Measurements from ENCODE around the gene NBPF11.
"Not testable (repeated sequence)": the region's sequence is repeated elsewhere in the genome, so short reads cannot be mapped to it uniquely, and the experiment has no call there.

NBPF11 gene

DNA sequence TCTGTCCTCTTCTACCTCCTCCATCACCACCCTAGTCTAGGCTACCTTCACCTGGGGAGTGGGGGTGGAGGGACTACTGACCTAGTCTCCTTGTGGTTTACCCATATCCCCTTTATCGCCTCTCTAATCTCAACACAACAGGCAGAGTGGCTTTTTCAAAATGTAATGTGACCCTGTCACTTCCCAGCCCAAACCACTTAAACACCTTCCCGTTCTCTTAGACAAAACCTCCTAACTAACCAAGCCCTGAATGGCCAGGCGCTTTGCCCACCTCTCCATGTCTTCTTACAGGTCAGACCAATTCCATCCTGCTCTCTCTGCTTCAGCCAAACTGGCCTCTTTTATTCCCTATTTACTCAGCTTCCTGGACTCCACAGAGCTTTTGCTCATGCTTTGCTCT is 714 bp upstream of the NBPF11 start:
- H3K27ac ChIP-seq, H3K4me3 ChIP-seq: not testable (repeated sequence)

DNA sequence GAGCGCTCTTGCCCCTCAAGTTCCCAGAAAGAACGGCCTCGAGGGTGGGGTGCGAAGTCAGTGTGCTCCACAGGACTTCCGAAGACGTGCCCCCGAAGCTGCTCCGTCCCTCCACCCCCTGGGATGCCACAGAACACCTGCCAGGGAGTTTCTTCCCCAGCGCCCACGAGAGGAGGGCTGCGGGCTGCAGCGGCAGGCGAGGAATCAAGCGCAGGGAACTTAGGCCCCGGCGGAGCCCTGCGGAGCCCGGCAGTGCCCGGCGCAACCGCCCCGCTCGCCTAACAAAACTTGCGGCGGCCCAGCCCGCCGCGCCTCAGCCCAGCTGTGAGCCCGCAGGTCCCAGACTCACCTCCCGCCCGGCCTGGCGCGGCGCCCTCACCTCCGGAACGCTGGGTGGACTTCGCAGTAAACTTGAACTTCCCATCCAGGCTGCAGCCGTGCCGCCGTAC is 686 bp downstream of the NBPF11 start:
- Histone ChIP-seq H3K27ac (peak overlapping the region in 19 of 21 experiments; percentile 28 to 83 (median 75)), H3K4me3 (peak overlapping the region; percentile 45 to 77 (median 65))

DNA sequence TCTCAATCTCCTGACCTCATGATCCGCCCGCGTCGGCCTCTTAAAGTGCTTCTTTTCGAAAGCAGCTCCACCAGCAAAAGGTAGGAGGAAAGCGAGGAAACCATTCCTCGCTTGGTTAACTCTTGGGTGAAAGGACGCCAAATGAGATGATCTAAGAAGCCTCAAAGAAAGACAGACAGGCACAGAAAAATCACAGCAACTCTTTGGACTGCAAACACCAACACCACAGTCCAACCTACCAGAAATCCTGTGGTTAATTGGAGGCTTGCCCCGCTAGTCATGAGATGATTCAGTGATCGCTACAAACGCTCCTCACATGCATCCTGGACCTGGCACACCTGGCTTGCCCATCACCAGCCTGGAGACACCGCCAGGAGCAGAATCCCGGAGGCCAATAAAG is 1.1 kb downstream of the NBPF11 start:
- Histone ChIP-seq H3K4me3 (peak overlapping the region; percentile 45 to 77 (median 65)), H3K27ac (peak overlapping the region in 9 of 21 experiments; percentile 68 to 83 (median 77))

DNA sequence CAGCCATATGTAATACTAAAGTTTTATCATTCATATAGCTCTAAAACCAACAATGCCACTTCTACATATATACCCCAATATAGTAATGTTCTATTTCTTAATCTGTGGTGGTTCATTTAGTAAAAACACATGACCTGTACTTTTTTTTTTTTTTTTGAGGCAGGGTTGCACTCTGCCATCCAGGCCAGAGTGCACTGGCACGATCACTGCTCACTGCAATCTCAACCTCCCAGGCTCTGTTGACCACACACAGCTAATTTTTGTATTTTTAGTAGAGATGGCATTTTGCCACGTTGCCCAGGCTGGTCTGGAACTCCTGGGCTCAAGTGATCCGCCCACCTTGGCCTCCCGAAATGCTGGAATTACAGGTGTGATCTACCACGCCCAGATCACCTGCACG is 2.1 kb downstream of the NBPF11 start:
- not testable (repeated sequence) for H3K4me3 ChIP-seq, H3K27ac ChIP-seq

DNA sequence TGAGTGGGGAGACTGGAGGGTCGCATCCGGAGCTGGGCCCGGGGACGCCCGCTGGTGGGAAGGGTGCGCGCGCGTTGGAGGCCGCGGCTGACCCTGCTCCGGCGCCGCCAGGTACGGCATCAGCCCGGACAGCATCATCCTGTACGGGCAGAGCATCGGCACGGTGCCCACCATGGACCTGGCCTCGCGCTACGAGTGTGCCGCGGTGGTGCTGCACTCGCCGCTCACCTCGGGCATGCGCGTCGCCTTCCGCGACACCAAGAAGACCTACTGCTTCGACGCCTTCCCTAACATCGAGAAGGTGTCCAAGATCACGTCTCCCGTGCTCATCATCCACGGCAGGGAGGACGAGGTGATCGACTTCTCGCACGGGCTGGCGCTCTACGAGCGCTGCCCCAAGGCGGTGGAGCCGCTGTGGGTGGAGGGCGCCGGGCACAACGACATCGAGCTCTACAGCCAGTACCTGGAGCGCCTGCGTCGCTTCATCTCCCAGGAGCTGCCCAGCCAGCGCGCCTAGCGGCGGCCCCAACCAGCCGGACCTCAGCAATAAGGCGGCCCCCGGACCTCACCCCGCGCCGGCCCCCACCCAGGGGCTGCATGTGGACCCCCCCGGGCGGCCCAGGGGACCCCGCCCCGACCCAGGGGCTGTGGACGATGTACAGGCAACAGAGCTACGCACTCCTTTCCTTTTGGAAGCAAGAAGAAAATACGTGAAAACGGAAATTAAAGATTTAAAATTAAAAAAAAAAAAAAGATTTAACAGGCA is 2.8 kb downstream of the NBPF11 start:
- H3K4me3 ChIP-seq, H3K27ac ChIP-seq: not testable (repeated sequence)

DNA sequence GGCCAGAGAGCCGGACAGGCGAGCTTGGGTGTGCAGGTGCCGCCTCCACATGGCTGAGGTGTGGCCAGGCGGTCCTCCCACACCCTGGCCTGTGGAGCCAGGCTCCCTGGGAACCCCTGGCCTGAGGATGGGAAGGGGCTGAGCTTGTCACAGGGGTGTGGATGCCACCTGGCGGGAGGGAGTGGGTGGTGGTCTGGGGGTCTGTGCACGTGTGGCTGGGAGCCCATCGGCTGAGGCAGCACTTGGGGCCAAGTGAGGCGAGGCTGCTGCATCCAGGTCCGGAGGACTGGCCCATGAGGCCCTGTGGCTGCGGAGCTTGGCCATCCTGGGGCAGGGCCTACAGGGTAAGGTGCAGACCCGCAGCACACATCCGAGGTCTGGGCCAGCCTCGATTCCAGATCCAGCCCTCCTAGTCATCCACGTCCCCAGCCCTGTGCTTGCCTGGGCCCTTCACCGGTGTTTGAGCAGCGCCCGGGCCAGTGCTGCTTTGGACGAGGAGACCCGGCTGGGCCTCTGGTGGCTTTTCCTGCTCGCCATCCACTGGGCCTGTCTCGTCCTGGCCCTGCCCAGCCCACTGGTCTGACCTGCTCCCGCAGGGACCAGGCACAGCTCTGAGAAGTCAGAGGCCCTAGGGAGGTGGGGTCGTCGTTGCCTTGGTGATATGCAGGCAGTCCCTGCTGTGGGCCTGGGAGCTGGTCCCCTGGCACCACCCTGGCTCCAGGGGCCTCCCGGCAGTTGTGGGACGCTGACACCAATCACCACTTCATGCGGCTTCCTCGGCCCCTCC is 4.8 kb downstream of the NBPF11 start:
- not testable (repeated sequence) for H3K27ac ChIP-seq, H3K4me3 ChIP-seq

DNA sequence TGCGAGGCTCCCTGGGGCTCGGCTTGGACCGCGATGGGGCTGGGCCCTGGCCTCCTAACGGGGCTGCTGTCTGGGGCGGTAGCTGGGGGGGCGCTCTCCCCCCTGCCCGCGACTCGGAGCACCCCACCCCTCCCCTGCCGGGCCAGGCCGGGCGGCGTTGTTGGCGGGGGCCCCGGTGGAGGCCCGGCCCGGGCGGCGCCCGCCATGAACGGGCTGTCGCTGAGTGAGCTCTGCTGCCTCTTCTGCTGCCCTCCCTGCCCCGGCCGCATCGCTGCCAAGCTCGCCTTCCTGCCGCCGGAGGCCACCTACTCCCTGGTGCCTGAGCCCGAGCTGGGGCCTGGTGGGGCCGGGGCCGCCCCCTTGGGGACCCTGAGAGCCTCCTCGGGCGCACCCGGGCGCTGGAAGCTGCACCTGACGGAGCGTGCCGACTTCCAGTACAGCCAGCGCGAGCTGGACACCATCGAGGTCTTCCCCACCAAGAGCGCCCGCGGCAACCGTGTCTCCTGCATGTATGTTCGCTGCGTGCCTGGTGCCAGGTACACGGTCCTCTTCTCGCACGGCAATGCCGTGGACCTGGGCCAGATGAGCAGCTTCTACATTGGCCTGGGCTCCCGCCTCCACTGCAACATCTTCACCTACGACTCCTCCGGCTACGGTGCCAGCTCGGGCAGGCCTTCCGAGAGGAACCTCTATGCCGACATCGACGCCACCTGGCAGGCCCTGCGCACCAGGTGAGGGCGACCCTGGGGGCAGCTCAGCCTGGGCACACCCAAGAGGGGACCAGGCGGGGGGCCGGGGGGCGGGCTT is 5.7 kb downstream of the NBPF11 start:
- H3K4me3 ChIP-seq, H3K27ac ChIP-seq: not testable (repeated sequence)

DNA sequence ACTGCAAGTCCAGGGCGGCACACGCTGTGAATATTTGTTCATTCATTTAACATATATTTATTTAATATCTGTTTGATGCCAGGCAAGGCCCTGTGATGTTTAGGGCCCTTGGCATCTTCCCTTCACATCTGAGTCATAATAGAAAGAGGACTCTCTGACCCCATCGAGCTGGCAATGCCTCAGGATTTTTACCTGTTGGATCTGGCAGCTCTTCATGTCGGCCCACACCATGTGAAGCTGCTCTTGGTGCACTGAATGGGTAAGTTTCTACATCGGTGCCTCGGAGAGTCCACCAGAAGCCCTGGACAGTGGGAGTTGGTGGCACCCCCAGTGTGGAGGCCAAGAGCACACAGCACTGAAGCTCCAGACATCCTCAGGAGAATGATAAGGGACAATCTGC is 8.9 kb downstream of the NBPF11 start:
- not testable (repeated sequence) for H3K4me3 ChIP-seq, H3K27ac ChIP-seq

DNA sequence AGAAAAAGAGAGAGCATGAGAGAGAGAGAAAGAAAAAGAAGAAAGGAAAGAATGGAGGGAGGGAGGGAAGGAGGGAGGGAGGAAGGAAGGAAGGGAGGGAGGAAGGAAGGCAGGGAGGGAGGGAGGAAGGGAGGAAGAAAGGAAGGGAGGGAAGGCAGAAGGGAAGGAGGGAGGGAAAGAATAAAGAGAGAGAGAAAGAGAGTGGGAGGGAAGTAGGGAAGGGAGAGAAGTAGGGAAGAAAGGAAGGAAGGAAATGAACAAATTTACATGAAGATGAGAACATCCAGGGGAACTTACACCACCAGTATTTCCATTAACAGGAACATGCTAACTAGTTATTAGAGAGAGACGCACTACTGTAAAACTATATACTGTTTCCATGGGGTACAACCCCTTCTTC is 10.1 kb downstream of the NBPF11 start:
- not testable (repeated sequence) for H3K27ac ChIP-seq, H3K4me3 ChIP-seq

DNA sequence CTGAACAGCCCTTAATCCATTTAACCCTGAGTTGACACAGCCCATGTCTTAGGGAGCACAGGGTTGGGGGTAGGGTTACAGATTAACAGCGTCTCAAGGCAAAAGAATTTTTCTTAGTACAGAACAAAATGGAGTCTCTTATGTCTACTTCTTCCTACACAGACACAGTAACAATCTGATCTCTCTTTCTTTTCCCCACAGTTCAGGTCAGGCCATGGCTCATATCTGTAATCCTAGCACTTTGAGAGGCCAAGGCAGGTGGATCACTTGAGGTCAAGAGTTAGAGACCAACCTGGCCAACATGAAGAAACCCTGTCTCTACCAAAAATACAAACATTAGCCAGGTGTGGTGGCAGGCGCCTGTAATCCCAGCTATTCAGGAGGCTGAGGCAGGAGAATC is 13.5 kb downstream of the NBPF11 start:
- H3K4me3 ChIP-seq, H3K27ac ChIP-seq: not testable (repeated sequence)

DNA sequence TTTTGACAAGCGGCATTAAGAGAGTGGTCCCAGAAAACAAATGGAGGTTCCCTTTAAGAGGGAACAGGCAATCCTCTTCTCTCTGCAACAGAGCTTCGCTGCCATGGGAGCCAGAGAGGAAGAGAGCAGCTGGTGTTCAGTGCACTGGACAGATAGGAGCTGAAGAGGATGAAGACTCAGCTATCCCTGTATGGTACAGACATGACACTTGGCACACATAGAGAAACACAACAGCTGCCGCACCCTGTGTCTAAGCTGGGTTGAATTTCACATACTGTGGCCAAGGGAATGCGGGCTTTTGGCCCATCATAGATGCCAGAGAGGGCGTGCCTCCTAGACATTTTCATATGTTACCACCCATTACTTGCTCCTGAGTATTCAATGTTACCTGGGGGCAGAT is 29.7 kb downstream of the NBPF11 start:
- not testable (repeated sequence) for H3K4me3 ChIP-seq, H3K27ac ChIP-seq

DNA sequence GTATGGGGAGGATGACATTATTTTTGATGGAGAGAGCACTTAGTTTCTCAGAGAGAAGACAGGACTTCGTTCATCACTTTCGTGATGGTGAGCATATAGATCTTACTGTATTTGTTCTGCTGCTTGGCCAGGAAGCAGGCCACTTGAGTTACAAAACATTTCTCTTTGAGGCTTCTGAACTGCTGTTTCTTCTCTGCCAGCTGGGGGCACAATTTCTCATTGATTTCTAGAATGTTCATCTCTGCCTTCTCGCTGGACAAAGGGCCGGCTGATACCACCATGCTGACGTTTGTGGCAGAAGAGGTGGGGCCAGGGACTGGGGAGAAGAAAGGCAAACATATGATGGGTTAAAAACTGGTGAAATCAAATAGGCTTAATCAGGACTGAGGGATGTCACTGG is 31.7 kb downstream of the NBPF11 start:
- not testable (repeated sequence) for H3K4me3 ChIP-seq, H3K27ac ChIP-seq

DNA sequence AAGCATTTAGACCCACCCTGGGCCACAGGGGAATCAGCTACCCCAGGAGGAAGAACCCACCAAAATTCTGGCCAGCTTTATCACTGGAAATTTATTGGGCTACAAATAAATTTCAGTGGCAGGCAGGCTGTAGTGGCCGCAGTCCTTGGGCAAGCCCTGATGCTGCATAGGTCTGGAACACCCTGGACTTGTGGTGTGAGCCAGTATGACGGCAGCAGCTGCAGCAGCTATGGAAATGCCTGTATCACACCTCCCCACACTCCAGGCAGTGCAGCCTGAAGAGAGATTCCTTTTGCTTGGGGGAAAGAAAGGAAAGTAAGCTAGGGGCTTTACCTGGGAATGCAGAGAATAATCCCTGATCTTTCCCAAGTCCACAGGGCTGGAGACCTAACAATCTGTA is 56.3 kb downstream of the NBPF11 start:
- H3K4me3 ChIP-seq, H3K27ac ChIP-seq: not testable (repeated sequence)

DNA sequence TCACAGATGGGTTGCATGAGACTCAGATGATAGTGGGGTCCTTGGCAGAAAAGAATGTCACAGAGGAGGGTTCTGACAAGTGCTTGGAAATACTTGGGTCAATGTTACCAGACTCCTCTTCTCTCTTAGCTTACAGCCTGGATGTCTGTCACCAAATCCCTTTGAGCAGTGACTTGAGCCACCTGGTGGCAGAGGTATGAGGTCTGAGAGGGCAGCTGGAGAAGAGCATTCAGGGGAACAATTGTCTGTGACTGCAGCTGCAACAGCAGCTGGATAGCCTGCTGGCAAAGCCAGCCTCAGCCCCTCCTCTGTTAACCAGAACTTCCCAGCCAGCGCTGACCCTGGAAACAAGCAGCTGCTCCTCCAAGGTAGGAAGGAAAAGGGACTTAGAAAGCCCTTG is 65.9 kb downstream of the NBPF11 start:
- H3K27ac ChIP-seq, H3K4me3 ChIP-seq: not testable (repeated sequence)

DNA sequence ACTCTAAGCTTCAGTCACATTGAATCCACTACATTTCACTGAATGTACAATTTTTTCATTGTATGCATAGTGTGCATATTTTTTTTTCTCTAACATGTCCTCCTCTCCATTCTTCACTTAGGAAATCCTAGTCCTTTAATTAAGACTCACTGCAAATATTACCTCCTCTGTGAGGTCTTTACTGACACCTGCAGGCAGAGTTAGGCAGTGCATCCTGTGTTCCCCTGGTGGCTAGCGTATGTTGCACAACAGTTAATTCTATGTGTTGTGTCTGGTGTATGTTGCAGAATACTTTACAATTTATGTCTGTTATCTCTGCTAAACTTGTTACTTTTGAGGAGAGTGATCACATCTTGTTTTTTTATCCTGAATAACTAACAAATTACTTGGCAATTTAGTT is 70.9 kb downstream of the NBPF11 start:
- H3K27ac ChIP-seq, H3K4me3 ChIP-seq: not testable (repeated sequence)

DNA sequence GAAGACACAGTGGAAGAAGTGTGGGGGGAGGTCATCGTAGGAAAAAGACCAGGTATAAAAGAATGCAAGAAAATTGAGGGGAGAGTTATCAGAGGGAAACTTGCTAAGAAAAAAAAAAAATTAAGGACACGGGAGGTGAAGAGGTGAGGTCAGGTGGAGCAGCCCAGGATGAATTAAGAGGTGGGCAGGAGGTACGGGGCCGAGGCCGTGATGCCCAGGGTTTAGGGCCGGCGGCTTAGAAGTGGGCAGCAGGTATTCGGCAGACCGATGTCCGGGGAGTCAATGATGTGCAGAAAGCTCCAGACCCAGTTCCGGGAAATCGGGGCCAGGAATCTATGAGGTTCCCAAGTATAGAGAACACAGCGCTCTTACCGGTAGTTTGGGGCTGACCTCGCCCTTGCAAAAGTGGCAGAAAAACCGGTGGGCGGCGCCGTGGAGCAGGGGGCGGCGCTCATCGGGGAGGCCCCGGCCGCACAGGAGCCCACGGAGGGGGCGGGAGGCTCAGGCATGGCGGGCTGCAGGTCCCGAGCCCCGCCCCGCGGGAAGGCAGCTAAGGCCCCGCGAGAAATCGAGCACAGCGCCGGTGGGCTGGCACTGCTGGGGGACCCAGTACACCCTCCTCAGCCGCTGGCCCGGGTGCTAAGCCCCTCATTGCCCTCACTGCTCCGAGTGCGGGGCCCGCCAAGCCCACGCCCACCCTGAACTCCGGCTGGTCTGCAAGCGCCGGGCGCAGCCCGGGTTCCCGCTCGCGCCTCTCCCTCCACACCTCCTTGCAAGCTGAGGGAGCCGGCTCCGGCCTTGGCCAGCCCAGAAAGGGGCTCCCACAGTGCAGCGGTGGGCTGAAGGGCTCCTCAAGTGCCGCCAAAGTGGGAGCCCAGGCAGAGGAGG is 73.2 kb downstream of the NBPF11 start:
- not testable (repeated sequence) for H3K4me3 ChIP-seq, H3K27ac ChIP-seq

DNA sequence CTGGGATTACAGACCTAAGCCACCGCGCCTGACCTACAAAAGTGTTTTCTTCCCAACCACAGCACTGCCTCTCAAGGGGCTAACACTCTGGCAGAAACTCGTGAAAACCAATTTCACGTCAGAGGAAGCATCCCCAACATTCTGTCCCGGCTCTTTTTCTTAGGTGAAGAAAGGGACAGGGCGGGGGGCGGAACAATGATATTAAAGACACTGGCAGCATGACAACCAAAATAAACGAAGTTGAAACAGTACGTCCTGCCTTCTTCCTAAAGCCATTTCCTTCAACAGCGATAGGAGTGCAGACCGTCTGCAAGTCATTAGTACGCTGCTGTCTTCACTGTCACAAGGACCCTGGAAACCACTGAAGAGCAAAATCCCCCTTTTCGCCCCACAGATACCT is 74.0 kb downstream of the NBPF11 start:
- not testable (repeated sequence) for H3K4me3 ChIP-seq, H3K27ac ChIP-seq

DNA sequence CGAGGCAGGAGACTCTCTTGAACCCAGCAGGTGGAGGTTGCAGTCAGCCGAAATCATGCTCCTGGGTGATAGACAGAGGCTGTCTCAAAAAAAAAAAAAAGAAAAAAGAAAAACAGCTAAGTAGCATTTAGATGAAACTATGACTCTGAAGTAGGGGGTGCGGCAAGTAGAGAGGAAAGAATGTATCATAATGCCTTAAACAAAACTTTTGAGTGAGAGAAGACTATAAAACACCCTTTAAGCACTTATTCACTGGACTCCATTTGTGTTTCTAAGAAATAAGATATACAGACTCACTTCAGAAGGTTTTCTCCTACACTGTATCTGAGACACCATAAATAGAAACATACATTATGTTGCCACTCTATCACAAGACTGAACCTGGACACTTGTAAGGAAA is 74.6 kb downstream of the NBPF11 start:
- H3K27ac ChIP-seq, H3K4me3 ChIP-seq: not testable (repeated sequence)

DNA sequence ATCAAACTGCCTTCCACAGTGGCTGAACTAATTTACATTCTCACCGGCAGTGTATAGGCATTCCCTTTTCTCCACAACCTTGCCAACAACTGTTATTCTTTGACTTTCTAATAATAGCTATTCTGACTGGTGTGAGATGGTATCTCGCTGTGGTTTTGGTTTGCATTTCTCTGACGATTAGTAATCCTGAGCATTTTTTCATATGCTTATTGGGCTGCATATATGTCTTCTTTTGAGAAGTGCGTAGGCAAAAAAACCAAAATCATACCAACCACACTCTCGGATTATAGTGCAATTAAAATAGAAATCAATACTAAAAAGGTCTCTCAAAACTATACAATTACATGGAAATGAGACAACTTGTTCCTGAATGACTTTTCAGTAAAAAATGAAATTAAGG is 78.7 kb downstream of the NBPF11 start:
- not testable (repeated sequence) for H3K4me3 ChIP-seq, H3K27ac ChIP-seq
